Activated T-cell treated with anti-CD3 and anti-CD28 coated beads, Interleukin-2, amount 50 U/mL, for 24 hours (primary cell): ENCODE results near the gene MET.

Experiments
- DNase-seq: peaks from one replicate; pipeline ENCODE4 v3.0.0-alpha.2; 2020
- H3K27ac Mint-ChIP-seq: 2 replicates; pipeline ENCODE4 v1.8.0; 2020; ENCODE audit warnings: mild to moderate bottlenecking, mixed read lengths
- H3K27me3 Mint-ChIP-seq: 2 replicates; pipeline ENCODE4 v1.8.0; 2020; ENCODE audit warnings: mixed read lengths
- H3K36me3 Mint-ChIP-seq: 2 replicates; pipeline ENCODE4 v1.8.0; 2020; ENCODE audit warnings: low read depth, mixed read lengths
- H3K4me1 Mint-ChIP-seq: 2 replicates; pipeline ENCODE4 v1.8.0; 2020; ENCODE audit warnings: low read depth, mixed read lengths
- H3K4me3 Mint-ChIP-seq: 2 replicates; pipeline ENCODE4 v1.8.0; 2020; ENCODE audit warnings: mild to moderate bottlenecking, moderate library complexity, mixed read lengths
- H3K9me3 Mint-ChIP-seq: 2 replicates; pipeline ENCODE4 v1.8.0; 2020; ENCODE audit warnings: mixed read lengths

MET gene

DNA sequence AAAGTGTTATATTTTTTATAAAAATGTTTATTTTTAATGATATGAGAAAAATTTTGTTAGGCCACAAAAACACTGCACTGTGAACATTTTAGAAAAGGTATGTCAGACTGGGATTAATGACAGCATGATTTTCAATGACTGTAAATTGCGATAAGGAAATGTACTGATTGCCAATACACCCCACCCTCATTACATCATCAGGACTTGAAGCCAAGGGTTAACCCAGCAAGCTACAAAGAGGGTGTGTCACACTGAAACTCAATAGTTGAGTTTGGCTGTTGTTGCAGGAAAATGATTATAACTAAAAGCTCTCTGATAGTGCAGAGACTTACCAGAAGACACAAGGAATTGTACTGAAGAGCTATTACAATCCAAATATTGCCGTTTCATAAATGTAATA, 125.6 kb downstream of the MET start:
- DNase-seq, result no peak
- H3K4me3 Mint-ChIP-seq, result no peak overlapping the region
- no peaks in the 10 kb centered on the region for H3K36me3 Mint-ChIP-seq

DNA sequence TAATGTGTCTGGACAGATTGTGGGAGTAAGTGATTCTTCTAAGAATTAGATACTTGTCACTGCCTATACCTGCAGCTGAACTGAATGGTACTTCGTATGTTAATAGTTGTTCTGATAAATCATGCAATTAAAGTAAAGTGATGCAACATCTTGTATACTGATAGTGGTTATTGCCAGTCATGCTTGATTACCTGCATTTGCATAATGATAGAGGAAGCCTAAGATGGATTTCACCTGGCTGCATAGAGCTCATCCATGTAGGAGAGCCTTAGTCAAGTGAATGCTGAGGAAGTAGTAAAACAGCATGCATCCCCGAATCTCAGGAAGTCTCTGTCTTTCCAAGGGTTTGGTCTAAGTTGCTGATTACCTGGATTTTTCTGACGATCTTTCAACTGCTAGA, 126.2 kb downstream of the MET start:
- peaks cover 10% of the 10 kb centered on the region for H3K27me3 Mint-ChIP-seq
- no peak for DNase-seq

More for the DNA sequence above, 125.6 kb downstream of the MET start:
- Mint-ChIP-seq H3K4me1 (peaks cover 12% of the 10 kb centered on the region), H3K27ac (no peak overlapping the region), H3K9me3 (no peaks in the 10 kb centered on the region), H3K27me3 (peaks cover 7% of the 10 kb centered on the region)

GRCh38 chr7:116799916-116800315, 127.9 kb downstream of the MET start:
- peaks cover 20% of the 10 kb centered on the region for H3K4me1 Mint-ChIP-seq
- peaks cover 13% of the 10 kb centered on the region for H3K27me3 Mint-ChIP-seq
- no peak for DNase-seq
- no peak overlapping the region for H3K4me3 Mint-ChIP-seq
- H3K9me3 Mint-ChIP-seq, result no peaks in the 10 kb centered on the region
- no peak overlapping the region for H3K27ac Mint-ChIP-seq
- no peaks in the 10 kb centered on the region for H3K36me3 Mint-ChIP-seq

More for the DNA sequence above, 126.2 kb downstream of the MET start:
- no peak overlapping the region for H3K27ac Mint-ChIP-seq
- peaks cover 19% of the 10 kb centered on the region for H3K4me1 Mint-ChIP-seq
- no peak overlapping the region for H3K4me3 Mint-ChIP-seq
- no peaks in the 10 kb centered on the region for H3K36me3 Mint-ChIP-seq
- no peaks in the 10 kb centered on the region for H3K9me3 Mint-ChIP-seq

- H3K36me3 Mint-ChIP-seq, result no peaks in the 10 kb centered on the region
- peaks cover 18% of the 10 kb centered on the region for H3K27me3 Mint-ChIP-seq
- peaks cover 20% of the 10 kb centered on the region for H3K4me1 Mint-ChIP-seq
- no peak overlapping the region for H3K27ac Mint-ChIP-seq
- no peak overlapping the region for H3K4me3 Mint-ChIP-seq
- DNase-seq, result no peak
- no peaks in the 10 kb centered on the region for H3K9me3 Mint-ChIP-seq
These were observed 128.6 kb downstream of the MET start for GRCh38 chr7:116800594-116800993.

GRCh38 chr7:116801092-116801710, 129.2 kb downstream of the MET start:
- Mint-ChIP-seq H3K4me3 (no peak overlapping the region), H3K27ac (no peak overlapping the region), H3K27me3 (peaks cover 18% of the 10 kb centered on the region), H3K4me1 (peaks cover 20% of the 10 kb centered on the region), H3K9me3 (no peaks in the 10 kb centered on the region), H3K36me3 (no peaks in the 10 kb centered on the region)
- DNase-seq, result no peak

GRCh38 chr7:116802144-116802745, 130.2 kb downstream of the MET start:
- H3K36me3 Mint-ChIP-seq, result no peaks in the 10 kb centered on the region
- no peak overlapping the region for H3K27ac Mint-ChIP-seq

GRCh38 chr7:116802746-116803152, 130.8 kb downstream of the MET start:
- H3K36me3 Mint-ChIP-seq, result no peaks in the 10 kb centered on the region
- DNase-seq, result no peak
- no peak overlapping the region for H3K4me3 Mint-ChIP-seq
- no peaks in the 10 kb centered on the region for H3K9me3 Mint-ChIP-seq
- peaks cover 18% of the 10 kb centered on the region for H3K27me3 Mint-ChIP-seq
- no peak overlapping the region for H3K27ac Mint-ChIP-seq
- peaks cover 20% of the 10 kb centered on the region for H3K4me1 Mint-ChIP-seq

More at GRCh38 chr7:116802144-116802745, 130.2 kb downstream of the MET start:
- peaks cover 18% of the 10 kb centered on the region for H3K27me3 Mint-ChIP-seq
- no peak for DNase-seq
- H3K4me3 Mint-ChIP-seq, result no peak overlapping the region
- H3K9me3 Mint-ChIP-seq, result no peaks in the 10 kb centered on the region
- peaks cover 20% of the 10 kb centered on the region for H3K4me1 Mint-ChIP-seq

DNA sequence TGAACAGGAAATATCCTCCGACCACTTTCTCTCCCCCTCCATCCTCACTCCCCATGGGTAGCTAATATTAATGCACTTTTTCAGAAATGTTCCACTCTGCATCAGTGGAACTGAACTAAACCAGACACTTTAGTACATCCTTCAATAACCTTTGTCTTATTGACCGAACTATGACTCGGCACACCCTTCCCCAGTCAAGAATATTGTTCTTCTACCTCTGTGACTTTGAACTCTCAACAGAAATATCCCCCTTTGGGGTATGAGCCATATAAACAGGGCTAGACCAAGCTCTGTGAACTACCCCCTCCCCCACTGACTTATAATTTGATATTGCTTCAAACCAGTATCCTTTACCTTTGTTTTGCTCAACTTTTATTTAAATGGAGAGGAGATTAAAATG, 132.5 kb downstream of the MET start:
- peaks cover 15% of the 10 kb centered on the region for H3K27me3 Mint-ChIP-seq
- DNase-seq, result no peak
- H3K4me1 Mint-ChIP-seq, result peaks cover 20% of the 10 kb centered on the region
- no peaks in the 10 kb centered on the region for H3K9me3 Mint-ChIP-seq
- no peak overlapping the region for H3K4me3 Mint-ChIP-seq
- H3K36me3 Mint-ChIP-seq, result no peaks in the 10 kb centered on the region
- H3K27ac Mint-ChIP-seq, result no peak overlapping the region

- Mint-ChIP-seq H3K36me3 (no peaks in the 10 kb centered on the region), H3K9me3 (no peaks in the 10 kb centered on the region), H3K4me1 (peaks cover 20% of the 10 kb centered on the region), H3K27me3 (peaks cover 14% of the 10 kb centered on the region), H3K4me3 (no peak overlapping the region), H3K27ac (no peak overlapping the region)
- DNase-seq, result no peak
These were observed 133.1 kb downstream of the MET start for GRCh38 chr7:116805100-116805544.

GRCh38 chr7:116806046-116806944, 134.3 kb downstream of the MET start:
- H3K9me3 Mint-ChIP-seq, result no peaks in the 10 kb centered on the region
- H3K4me3 Mint-ChIP-seq, result no peak overlapping the region
- no peaks in the 10 kb centered on the region for H3K36me3 Mint-ChIP-seq
- H3K4me1 Mint-ChIP-seq, result peaks cover 13% of the 10 kb centered on the region
- peaks cover 13% of the 10 kb centered on the region for H3K27me3 Mint-ChIP-seq
- no peak overlapping the region for H3K27ac Mint-ChIP-seq
- DNase-seq, result no peak

- H3K4me3 Mint-ChIP-seq, result no peak overlapping the region
- H3K4me1 Mint-ChIP-seq, result peaks cover 10% of the 10 kb centered on the region
- H3K9me3 Mint-ChIP-seq, result no peaks in the 10 kb centered on the region
- H3K36me3 Mint-ChIP-seq, result no peaks in the 10 kb centered on the region
- no peak overlapping the region for H3K27ac Mint-ChIP-seq
- DNase-seq, result no peak
- peaks cover 11% of the 10 kb centered on the region for H3K27me3 Mint-ChIP-seq
These were observed 135.1 kb downstream of the MET start for GRCh38 chr7:116807011-116807560.

DNA sequence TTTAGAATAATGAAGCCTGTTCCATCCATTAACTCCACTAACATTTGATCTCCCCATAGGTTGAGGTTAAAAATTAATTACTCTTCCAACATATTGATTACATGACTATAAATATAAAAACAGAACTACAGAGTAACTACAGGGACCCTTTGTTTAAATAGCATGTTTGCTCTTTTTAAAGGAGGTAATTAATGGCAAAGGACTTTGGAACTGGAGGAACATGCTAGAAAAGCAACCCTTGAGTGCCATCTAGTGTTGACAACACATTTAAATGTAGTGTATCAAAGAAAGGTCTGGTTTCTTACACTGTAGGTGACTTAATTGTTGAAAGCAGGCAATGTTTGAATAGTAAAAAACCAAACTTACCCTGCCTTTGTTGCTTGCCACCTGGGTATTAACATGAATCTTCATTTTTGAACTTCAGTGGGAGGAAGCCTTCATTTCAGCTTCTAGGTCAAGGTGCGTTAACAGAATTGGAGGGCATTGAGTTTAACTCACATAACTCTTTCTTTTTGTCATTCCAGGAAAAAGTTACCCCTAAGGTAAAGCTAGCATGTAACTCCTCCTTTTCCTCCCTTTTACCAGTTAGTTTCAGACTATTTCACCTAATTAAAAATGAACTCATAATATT, 137.8 kb downstream of the MET start:
- Mint-ChIP-seq H3K36me3 (no peaks in the 10 kb centered on the region), H3K4me1 (no peaks in the 10 kb centered on the region), H3K27ac (no peak overlapping the region), H3K4me3 (no peak overlapping the region), H3K27me3 (peaks cover 4% of the 10 kb centered on the region), H3K9me3 (no peaks in the 10 kb centered on the region)
- DNase-seq, result no peak

- Mint-ChIP-seq H3K27me3 (no peaks in the 10 kb centered on the region), H3K36me3 (no peaks in the 10 kb centered on the region), H3K9me3 (no peaks in the 10 kb centered on the region), H3K4me3 (no peak overlapping the region), H3K27ac (no peak overlapping the region), H3K4me1 (no peaks in the 10 kb centered on the region)
- no peak for DNase-seq
These were observed 138.5 kb downstream of the MET start for GRCh38 chr7:116810267-116811116.
